B cell (primary cell): ENCODE measurements around the gene C3orf49. TPM values are rescaled to one million over a fixed set of nuclear protein-coding genes. Genes with fewer than 3 reads are reported as not detected.

ENCODE experiments used
- ATAC-seq: fragments of 200-7000 bp; cut with Tn5 transposase; one replicate; pipeline ENCODE4 v1.10.0; 2021; ENCODE audit warnings: low read depth, mild to moderate bottlenecking, moderate number of reproducible peaks, moderate library complexity
- CTCF ChIA-PET: fragments of 350-600 bp; sonication (Branson Sonifier 250); formaldehyde crosslinking; loops from one replicate; lab custom pipeline; 2021; ENCODE audit warnings: antibody characterized with exemption, inconsistent platforms; lab: Charles Lee
- POLR2A ChIA-PET: fragments of 350-600 bp; sonication (Branson Sonifier 250); formaldehyde crosslinking; loops from one replicate; lab custom pipeline; 2021; ENCODE audit warnings: antibody characterized with exemption; lab: Charles Lee
- DNase-seq: peaks from one replicate; pipeline ENCODE4 v3.0.0; 2013
- H2AFZ ChIP-seq: 2 replicates; pipeline ENCODE4 v1.6.1; 2012; ENCODE audit warnings: mild to moderate bottlenecking, low read depth, low read length; ENCODE audit not compliant: insufficient read depth, poor library complexity, severe bottlenecking
- H3K27ac ChIP-seq, 2 donors: 1 replicate in 1 of 2; 2 replicates in 1 of 2; pipeline ENCODE4 v1.5.1; 2012 to 2013; ENCODE audit warnings: low read length in 2 of 2, mild to moderate bottlenecking in 2 of 2, moderate library complexity in 1 of 2
- H3K27me3 ChIP-seq, 4 experiments: fragments of 200-600 bp in 1 of 4; sonication (generic) in 1 of 4; replicated peaks in 1 of 4; 1 replicate in 2 of 4; 2 replicates in 2 of 4; pipeline versions ENCODE4 v1.6.1 to v1.7.0; 2013 to 2016; ENCODE audit warnings: low read length in 3 of 4, mild to moderate bottlenecking in 2 of 4, mixed read lengths in 1 of 4, moderate library complexity in 1 of 4; ENCODE audit not compliant: insufficient read depth in 4 of 4, control insufficient read depth in 3 of 4; ENCODE audit errors: control extremely low read depth in 1 of 4
- H3K36me3 ChIP-seq, 2 experiments: replicated peaks in 1 of 2; 1 replicate in 1 of 2; 2 replicates in 1 of 2; pipeline versions ENCODE4 v1.6.1 to v1.7.1; 2013; ENCODE audit warnings: low read length in 1 of 2; ENCODE audit not compliant: insufficient read depth in 2 of 2, control insufficient read depth in 1 of 2; ENCODE audit errors: control extremely low read depth in 1 of 2, extremely low read depth in 1 of 2
- H3K4me1 ChIP-seq, 2 donors: fragments of 200-600 bp in 1 of 2; sonication (generic) in 1 of 2; 1 replicate in 1 of 2; 2 replicates in 1 of 2; pipeline versions ENCODE4 v1.5.1 to v1.6.1; 2013 to 2017; ENCODE audit warnings: low read length in 2 of 2; ENCODE audit not compliant: control insufficient read depth in 2 of 2, insufficient read depth in 2 of 2
- H3K4me2 ChIP-seq: replicated peaks from 2 replicates; pipeline ENCODE3; 2012; ENCODE audit warnings: mild to moderate bottlenecking, low read depth, low read length; ENCODE audit not compliant: poor library complexity, severe bottlenecking
- H3K4me3 ChIP-seq, 5 experiments: fragments of 200-600 bp in 1 of 5; sonication (generic) in 1 of 5; 1 replicate in 3 of 5; 2 replicates in 2 of 5; pipeline versions ENCODE4 v1.5.1 to v1.7.0; 2011 to 2016; ENCODE audit warnings: low read length in 4 of 5, mild to moderate bottlenecking in 4 of 5, low read depth in 2 of 5, control low read depth in 1 of 5, moderate library complexity in 1 of 5; ENCODE audit not compliant: insufficient read depth in 1 of 5; ENCODE audit errors: control extremely low read depth in 1 of 5, extremely low read depth in 1 of 5
- H3K79me2 ChIP-seq: fragments of 200-600 bp; sonication (generic); one replicate; pipeline ENCODE4 v1.6.0; 2016; ENCODE audit warnings: low read length; ENCODE audit not compliant: control insufficient read depth, insufficient read depth
- H3K9ac ChIP-seq: fragments of 200-600 bp; sonication (generic); 2 replicates; pipeline ENCODE4 v1.6.1; 2017; ENCODE audit warnings: mild to moderate bottlenecking, low read length, moderate library complexity
- H3K9me3 ChIP-seq, 3 donors: one replicate each; pipeline versions ENCODE4 v1.6.1 to v1.7.1; 2013; ENCODE audit warnings: low read length in 2 of 3; ENCODE audit not compliant: control insufficient read depth in 2 of 3, insufficient read depth in 1 of 3; ENCODE audit errors: control extremely low read depth in 1 of 3
- H4K20me1 ChIP-seq: 2 replicates; pipeline ENCODE4 v1.6.0; 2012; ENCODE audit warnings: mild to moderate bottlenecking, low read length; ENCODE audit not compliant: insufficient read depth, control insufficient read depth, poor library complexity, severe bottlenecking
- H3K27ac Mint-ChIP-seq: one replicate; pipeline ENCODE4 v1.8.0; 2021; ENCODE audit warnings: mixed read lengths
- H3K27me3 Mint-ChIP-seq: one replicate; pipeline ENCODE4 v1.8.0; 2021; ENCODE audit warnings: mixed read lengths
- H3K4me1 Mint-ChIP-seq: one replicate; pipeline ENCODE4 v1.8.0; 2021; ENCODE audit warnings: mixed read lengths
- H3K4me3 Mint-ChIP-seq: one replicate; pipeline ENCODE4 v1.8.0; 2021; ENCODE audit warnings: mixed read lengths
- H3K9me3 Mint-ChIP-seq: one replicate; pipeline ENCODE4 v1.8.0; 2022; ENCODE audit warnings: mixed read lengths; ENCODE audit not compliant: insufficient read depth
- EZH2 ChIP-seq: IDR thresholded peaks from 2 replicates; pipeline ENCODE4 v1.6.1; 2012; ENCODE audit warnings: borderline replicate concordance, low read depth, mild to moderate bottlenecking, moderate library complexity, low read length; ENCODE audit not compliant: insufficient read depth, poor library complexity, severe bottlenecking
- WGBS: methylation state at CpG from one replicate; pipeline ENCODE4 v1.1.5; 2013; ENCODE audit warnings: missing lambda C conversion rate; ENCODE audit not compliant: insufficient coverage; 5-methylcytosine and 5-hydroxymethylcytosine counted together
- intact Hi-C: fragments of 100-400 bp; cut with micrococcal nuclease; formaldehyde crosslinking; loops from one replicate; pipeline ENCODE4 v1.10.0; 2022
- polyA plus RNA-seq: library from polyadenylated mRNA; depleted of rRNA; stranded (reverse); fragments of >200 nt; gene quantifications from 2 replicates; pipeline ENCODE4 v1.2.3, GENCODE V29; 2012
- total RNA-seq, 2 donors: library from RNA; stranded (reverse); fragments of 120-200 nt in 1 of 2; gene quantifications; 1 replicate in 1 of 2; 2 replicates in 1 of 2; pipeline versions ENCODE4 v1.2.3 to v1.2.4, GENCODE V29; 2013 to 2022
- TF ChIP-seq, protein P1 (sequence below): fragments of 200-600 bp; IDR thresholded peaks from one replicate; pipeline ENCODE4 v1.8.0; 2022; ENCODE audit warnings: antibody characterized with exemption, mild to moderate bottlenecking

The C3orf49 gene
- total and polyA plus RNA-seq, 2 donors (not counting 1 experiment from before 2014, with no cell fraction given) = not detected

GRCh38 chr3:63877737-63878393 lies 58.8 kb downstream of the C3orf49 start:
- Histone ChIP-seq H3K79me2 (peaks cover 100% of the 10 kb centered on the region), H3K27ac (no peak overlapping the region), H3K4me2 (no peak overlapping the region), H4K20me1 (peaks cover 84% of the 10 kb centered on the region), H3K36me3 (no peaks in the 10 kb centered on the region), H3K9ac (no peak overlapping the region), H3K9me3 (no peaks in the 10 kb centered on the region), H3K4me1 (peaks cover 12 to 18% of the 10 kb centered on the region in 2 donors), H3K27me3 (no peaks in the 10 kb centered on the region), H2AFZ (no peak overlapping the region), H3K4me3 (no peak overlapping the region)
- no peak overlapping the region for H3K4me3 Mint-ChIP-seq
- ChIA-PET CTCF (interaction anchor here (1.9 kb wide), 1 partner anchor 12 kb away, joined by 5 read pairs; no protein-coding TSS in a partner anchor), POLR2A (no interaction called here)
- H3K9me3 Mint-ChIP-seq = no peaks in the 10 kb centered on the region
- ATAC-seq (no peak), DNase-seq (no peak)
- no peaks in the 10 kb centered on the region for H3K27me3 Mint-ChIP-seq
- no peak for TF ChIP-seq EZH2
- TF ChIP-seq, protein P1, sequence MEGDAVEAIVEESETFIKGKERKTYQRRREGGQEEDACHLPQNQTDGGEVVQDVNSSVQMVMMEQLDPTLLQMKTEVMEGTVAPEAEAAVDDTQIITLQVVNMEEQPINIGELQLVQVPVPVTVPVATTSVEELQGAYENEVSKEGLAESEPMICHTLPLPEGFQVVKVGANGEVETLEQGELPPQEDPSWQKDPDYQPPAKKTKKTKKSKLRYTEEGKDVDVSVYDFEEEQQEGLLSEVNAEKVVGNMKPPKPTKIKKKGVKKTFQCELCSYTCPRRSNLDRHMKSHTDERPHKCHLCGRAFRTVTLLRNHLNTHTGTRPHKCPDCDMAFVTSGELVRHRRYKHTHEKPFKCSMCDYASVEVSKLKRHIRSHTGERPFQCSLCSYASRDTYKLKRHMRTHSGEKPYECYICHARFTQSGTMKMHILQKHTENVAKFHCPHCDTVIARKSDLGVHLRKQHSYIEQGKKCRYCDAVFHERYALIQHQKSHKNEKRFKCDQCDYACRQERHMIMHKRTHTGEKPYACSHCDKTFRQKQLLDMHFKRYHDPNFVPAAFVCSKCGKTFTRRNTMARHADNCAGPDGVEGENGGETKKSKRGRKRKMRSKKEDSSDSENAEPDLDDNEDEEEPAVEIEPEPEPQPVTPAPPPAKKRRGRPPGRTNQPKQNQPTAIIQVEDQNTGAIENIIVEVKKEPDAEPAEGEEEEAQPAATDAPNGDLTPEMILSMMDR = no peak
- peak overlapping the region; percentile 3 for H3K27ac Mint-ChIP-seq
- peaks cover 58% of the 10 kb centered on the region for H3K4me1 Mint-ChIP-seq
- WGBS = 100% methylated on average over 1 of the region's 3 CpGs
- intact Hi-C loops = no loop called here

DNA sequence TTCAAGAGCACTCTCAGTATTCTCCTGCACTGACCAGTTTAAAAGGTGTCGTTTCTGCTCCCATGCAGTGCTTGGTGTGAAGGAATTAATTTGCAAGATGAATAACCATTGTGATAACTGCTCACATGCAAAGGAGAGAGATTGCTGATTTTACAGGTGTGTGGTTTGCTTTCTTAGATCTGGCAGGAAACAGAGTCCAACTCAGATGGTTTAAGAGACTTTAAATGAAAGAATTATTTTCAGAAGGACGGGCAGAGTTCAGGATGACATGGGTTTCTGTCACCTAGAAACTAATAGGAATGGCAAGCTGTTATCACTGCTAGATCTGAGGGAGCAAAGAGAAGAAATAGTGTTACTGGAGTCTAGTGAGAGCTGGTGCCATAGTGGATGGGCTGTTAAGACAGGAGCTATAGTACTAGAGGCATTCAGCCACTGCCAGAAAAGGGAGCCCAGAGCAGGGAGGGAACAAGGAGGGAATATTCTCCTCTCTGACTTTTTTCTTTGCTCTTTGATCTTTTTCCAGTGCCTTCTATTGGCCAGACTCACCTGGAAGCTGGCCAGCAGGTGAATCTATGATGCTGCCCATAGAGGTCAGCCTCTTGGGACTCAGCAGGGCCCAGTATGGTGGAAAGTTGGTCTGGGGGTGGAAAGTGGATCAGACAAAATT lies 59.4 kb downstream of the C3orf49 start:
- WGBS = 79% methylated on average over 1 of the region's 2 CpGs
- no peaks in the 10 kb centered on the region for H3K27me3 ChIP-seq
- no peak for DNase-seq
- ATAC-seq = no peak
- intact Hi-C loops = no loop called here
- peaks cover 61% of the 10 kb centered on the region for H3K4me1 Mint-ChIP-seq
- H3K9me3 Mint-ChIP-seq = no peaks in the 10 kb centered on the region
- H3K36me3 ChIP-seq = no peaks in the 10 kb centered on the region
- no peak for TF ChIP-seq EZH2
- TF ChIP-seq, protein P1 = no peak
- H3K4me1 ChIP-seq = peaks cover 12 to 18% of the 10 kb centered on the region in 2 donors
- no peak overlapping the region for H3K27ac Mint-ChIP-seq
- H3K9ac ChIP-seq = no peak overlapping the region
- H2AFZ ChIP-seq = no peak overlapping the region
- peaks cover 100% of the 10 kb centered on the region for H3K79me2 ChIP-seq
- ChIA-PET CTCF (no interaction called here), POLR2A (no interaction called here)
- H3K4me3 Mint-ChIP-seq = no peak overlapping the region
- H3K27ac ChIP-seq = no peak overlapping the region
- no peaks in the 10 kb centered on the region for H3K9me3 ChIP-seq
- H4K20me1 ChIP-seq = peaks cover 84% of the 10 kb centered on the region
- H3K4me3 ChIP-seq = no peak overlapping the region
- H3K27me3 Mint-ChIP-seq = no peaks in the 10 kb centered on the region
- no peak overlapping the region for H3K4me2 ChIP-seq
